Stimulated activated CD4-positive, alpha-beta T cell treated with anti-CD3 and anti-CD28 coated beads, TNF-alpha, amount 100 ng/mL, for 48 hours (primary cell): Measurements from ENCODE around the gene DNAJC4.

ENCODE experiments used
- DNase-seq, 3 donors: peaks; one replicate each; pipeline ENCODE4 v3.0.0-alpha.2; 2020; ENCODE audit warnings: low read depth in 3 of 3

Gene DNAJC4

DNA sequence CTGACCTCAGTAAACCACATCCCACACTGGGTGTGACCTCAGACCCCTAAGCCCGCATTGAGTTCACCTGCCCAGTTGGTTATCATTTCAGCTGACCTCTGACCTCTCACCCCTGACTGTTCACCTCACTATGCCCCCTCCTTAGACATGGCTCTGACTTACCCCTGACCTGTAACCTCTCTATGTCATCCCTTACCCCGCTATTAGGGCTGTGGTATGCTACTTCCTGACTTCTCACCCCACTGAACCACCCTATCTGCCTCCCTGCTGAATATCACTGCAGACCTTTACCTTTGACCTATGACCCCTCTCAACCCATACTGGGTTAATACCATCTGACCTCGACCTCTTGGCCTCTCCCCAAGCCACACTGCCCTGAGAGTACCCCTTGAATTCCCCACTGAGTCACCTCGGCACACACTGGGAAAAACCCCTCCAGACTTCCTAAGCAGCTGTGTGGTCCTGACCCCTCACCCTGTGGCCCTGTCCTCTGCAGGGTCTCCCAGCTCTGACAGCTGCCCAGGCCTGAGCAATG lies 29.3 kb downstream of the DNAJC4 start:
- no peak for DNase-seq

DNA sequence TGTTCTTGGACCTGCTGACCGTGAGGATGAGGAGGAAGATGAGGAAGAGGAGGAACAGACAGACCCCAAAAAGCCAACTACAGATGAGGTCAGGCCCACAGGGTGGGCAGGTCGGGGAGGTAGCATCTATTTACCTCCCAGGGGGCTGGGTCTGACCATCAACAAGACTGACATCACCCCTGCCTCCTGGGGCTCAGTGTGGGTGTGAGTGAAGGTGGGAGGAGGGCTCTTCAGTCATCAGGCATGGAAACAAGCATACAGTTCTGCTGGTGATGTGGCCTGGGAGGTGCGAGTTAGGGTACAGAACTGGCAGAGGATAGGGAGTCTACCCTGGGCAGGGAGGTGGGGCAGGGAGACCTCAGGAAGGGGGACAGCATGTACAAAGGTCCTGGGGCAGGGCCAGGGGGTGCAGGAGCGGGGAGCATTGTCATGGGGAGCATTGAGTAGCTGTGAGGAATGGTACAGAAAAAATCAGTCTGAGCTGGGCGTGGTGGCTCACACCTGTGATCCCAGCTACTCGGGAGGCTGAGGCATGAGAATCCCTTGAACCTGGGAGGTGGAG lies 29.9 kb downstream of the DNAJC4 start:
- no peak for DNase-seq

DNA sequence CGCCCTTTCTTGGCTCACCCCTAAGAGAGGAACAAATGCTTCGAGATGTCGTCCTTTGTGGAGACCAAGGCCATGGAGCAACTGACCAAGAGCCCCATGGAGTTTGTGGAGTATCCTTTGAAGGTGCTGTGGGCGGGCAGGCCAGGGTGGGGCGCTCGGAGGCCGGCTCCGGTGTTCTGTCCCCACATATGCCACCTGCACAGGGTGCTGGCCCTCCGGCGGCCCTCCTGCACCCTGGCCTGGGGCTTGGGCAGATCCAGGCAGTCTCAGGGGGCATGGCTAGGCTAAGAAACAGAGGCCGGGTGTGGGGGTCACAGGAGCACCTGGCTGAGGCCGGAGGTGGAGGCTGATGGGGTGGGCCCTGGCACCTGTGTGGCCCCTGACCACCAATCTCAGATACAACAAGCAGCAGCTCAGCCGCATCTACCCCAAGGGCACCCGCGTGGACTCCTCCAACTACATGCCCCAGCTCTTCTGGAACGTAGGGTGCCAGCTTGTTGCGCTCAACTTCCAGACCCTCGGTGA lies 31.3 kb downstream of the DNAJC4 start:
- DNase-seq: no peak

DNA sequence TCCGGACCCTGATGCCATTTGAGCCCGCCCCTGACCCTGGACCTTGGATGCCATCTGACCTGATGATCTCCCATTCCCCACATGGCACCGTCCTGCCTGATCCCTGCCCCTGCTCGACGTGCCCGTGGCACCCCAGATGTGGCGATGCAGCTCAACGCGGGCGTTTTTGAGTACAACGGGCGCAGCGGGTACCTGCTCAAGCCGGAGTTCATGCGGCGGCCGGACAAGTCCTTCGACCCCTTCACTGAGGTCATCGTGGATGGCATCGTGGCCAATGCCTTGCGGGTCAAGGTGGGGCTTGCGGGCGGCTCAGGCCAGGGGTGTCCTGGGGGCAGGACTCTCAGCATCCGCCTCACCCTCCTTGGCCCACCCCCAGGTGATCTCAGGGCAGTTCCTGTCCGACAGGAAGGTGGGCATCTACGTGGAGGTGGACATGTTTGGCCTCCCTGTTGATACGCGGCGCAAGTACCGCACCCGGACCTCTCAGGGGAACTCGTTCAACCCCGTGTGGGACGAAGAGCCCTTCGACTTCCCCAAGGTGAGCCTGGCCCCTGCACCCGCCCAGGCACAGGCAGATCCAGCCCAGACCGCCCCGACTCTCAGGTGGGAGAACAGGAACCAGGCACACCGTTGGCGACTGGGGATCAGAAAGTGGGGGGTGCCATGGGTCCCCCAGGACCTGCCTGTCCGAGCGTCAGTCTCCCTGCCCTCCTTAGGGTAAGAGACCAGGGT lies 32.1 kb downstream of the DNAJC4 start:
- no peak for DNase-seq

DNA sequence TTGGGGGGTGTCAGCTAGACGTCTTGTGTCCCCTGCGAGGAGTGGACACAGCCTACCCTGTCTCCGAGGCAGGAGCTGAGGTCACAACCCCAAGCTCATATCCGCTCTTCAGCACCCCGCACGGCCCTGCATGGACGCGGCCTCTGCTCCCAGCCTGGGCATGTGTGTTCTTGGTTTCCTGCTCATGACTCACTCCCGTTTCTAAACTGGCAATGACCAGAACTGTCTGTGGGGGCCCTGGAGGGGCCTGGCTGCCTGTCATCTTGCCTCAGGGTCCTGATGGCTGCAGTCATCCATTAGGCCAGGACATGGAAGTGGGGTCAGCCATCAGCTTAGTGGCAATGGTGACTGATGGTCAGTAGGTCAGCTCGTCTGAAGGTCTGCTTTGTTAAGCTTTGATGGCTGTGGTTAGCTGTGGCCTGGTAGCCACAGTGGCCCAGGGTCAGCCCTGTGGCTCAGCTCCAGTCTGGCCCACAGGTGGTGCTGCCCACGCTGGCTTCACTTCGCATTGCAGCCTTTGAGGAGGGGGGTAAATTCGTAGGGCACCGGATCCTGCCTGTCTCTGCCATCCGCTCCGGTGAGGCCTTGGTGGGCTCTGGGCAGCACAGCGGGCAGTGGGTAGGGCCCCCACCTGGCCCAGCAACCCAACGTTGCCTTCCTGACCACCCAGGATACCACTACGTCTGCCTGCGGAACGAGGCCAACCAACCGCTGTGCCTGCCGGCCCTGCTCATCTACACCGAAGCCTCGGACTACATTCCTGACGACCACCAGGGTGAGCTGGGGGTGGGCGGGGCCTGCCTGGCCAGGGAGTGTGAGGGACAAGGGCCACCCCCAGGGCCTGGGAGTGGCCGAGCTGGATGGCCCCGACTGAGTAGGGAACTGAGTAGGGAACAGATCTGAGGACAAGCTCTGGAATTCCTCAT lies 32.9 kb downstream of the DNAJC4 start:
- no peak for DNase-seq

DNA sequence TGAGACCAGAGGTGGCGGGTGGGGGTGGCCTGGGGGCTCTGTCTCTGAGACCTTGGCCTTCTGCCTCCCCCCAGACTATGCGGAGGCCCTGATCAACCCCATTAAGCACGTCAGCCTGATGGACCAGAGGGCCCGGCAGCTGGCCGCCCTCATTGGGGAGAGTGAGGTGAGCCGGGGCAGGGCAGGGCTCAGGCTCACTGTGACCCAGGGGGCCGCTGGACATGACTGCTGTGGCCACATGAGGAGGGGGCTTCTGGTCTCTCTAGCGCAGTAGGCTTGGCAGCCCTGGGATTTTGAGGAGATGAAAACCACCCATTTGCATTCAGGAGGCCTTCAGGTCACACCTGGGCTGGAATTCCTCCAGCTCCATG lies 33.6 kb downstream of the DNAJC4 start:
- no peak for DNase-seq

DNA sequence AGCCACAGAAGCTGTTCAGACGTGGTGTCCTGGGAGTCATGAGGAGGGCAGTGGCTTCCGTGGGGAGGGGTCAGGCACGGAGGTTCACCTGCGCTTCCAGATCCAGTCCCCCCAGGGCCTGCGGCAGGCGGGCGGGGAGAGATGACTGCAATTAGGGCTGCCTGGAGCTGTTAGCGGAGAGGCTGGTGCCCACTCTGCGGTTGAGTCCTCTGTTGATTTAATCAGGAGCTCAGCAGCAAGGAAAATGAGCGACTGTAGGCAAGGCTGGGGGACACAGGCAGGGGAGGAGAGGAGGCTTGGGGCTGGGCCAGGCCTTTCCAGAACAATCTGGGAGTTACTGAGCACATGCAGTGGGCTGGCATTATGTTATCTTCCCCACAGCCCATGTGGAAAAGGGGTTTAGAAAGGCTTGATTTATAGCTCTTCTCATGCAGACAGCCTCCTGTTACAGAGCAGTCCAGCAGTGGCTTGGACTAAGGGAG lies 34.1 kb downstream of the DNAJC4 start:
- no peak for DNase-seq

DNA sequence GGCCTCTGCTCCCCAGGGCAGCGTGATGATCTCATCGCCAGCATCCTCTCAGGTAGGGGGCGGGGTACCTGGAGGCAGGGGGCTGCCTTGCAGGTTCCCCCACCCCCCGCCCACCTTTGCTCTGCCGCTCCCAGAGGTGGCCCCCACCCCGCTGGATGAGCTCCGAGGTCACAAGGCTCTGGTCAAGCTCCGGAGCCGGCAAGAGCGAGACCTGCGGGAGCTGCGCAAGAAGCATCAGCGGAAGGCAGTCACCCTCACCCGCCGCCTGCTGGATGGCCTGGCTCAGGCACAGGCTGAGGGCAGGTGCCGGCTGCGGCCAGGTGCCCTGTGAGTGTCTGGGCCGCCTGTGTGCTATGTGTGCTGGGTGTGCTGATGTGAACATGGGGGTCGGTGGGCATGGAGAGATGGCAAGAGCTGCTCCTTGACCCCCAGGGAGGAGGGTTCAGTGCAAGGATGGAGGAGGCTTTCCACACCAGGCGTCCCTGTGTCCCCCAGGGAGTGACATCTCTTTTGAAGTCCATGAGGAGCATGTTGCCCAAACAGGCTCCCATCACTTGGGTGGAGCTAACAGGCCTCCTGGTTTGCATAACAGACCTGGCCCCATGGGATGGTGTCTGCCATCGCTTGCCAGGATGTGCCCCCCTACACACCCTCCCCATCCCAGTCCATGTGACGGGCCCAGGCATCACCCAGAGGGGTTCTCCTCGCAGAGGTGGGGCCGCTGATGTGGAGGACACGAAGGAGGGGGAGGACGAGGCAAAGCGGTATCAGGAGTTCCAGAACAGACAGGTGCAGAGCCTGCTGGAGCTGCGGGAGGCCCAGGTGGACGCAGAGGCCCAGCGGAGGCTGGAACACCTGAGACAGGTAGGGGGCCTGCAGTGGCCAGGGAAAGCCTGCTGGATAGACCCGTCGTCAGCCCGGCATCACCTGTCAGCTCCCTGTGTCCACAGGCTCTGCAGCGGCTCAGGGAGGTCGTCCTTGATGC lies 35.1 kb downstream of the DNAJC4 start:
- DNase-seq: no peak

DNA sequence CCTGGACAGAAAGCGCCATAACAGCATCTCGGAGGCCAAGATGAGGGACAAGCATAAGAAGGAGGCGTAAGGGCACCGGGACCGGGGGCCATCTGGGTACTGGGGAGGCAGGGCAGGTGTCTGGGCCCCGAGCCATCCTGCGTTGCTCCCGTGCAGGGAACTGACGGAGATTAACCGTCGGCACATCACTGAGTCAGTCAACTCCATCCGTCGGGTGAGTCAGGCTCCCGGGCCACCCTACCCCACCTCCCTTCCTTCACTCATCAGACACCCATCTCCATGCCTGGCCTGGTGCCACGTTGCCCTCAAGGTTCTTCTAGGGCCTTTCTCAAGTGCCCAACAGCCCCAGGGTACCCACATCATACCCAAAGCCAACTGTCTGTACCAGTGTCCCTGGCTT lies 36.0 kb downstream of the DNAJC4 start:
- no peak for DNase-seq

DNA sequence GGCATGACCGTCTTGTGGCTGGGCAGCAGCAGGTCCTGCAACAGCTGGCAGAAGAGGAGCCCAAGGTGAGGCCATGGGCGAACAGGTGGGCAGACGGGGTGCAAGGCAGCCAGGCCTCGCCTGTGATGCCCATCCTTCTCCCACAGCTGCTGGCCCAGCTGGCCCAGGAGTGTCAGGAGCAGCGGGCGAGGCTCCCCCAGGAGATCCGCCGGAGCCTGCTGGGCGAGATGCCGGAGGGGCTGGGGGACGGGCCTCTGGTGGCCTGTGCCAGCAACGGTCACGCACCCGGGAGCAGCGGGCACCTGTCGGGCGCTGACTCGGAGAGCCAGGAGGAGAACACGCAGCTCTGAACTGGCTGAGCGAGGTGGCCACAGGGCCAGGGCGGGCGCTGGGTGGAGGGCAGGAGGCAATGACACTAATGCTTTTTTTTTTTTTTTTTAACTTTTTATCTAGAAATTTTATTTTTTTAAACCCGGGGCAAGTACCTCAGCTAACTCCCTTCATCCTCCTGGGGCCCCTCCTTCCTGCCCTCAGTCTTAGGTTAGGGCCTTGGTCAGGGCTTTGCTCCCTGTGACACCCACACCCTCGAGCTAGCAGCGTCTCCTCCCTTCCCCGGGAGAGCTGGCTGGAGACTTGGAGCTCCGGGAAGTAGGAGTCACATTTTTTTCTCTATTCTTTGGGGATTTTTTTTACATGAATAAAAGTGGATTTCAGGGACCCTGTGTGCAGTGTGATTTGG lies 37.0 kb downstream of the DNAJC4 start:
- no peak for DNase-seq

DNA sequence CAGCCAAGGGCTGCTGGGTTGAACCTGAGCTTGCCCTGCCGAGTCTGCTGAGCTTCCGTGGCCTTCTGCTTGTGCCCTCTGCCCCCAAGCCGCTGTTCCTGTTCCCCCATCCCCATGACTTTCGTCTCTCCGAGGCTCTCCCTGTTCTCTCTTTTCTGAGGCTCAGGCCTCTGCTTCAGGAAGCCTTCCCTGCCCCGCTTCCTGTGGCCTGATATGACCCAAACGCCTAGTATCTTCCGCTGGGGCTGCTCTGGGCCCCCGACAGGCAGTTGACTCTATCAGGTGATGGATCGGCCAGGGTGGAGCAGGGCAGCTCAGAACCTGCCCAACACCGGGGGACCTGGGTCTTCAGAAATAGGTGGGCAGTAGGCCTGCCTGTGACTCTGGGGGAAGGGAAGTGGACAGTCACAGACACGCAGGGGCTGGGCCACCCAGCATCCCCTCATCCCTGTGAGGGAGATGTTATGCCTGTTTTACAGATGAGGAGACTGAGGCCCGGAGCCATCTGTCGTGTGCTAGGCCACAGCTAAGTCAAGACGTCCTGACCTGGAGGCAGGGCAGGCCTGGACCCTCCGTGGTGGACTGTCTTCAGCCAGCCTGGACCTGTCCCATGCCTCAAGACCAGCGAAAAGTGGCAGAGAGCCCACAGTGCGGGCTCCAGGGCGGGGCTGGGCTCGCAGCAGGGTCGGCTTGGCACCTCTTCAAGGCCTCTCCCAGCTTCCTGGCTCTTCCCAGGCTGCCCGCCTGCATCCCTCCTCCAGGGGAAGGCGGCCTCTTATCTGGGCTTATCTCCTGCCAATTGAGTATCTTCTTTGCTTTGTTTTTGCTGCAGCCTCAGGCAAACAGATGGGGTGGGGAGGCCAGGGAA lies 37.9 kb downstream of the DNAJC4 start:
- no peak for DNase-seq

DNA sequence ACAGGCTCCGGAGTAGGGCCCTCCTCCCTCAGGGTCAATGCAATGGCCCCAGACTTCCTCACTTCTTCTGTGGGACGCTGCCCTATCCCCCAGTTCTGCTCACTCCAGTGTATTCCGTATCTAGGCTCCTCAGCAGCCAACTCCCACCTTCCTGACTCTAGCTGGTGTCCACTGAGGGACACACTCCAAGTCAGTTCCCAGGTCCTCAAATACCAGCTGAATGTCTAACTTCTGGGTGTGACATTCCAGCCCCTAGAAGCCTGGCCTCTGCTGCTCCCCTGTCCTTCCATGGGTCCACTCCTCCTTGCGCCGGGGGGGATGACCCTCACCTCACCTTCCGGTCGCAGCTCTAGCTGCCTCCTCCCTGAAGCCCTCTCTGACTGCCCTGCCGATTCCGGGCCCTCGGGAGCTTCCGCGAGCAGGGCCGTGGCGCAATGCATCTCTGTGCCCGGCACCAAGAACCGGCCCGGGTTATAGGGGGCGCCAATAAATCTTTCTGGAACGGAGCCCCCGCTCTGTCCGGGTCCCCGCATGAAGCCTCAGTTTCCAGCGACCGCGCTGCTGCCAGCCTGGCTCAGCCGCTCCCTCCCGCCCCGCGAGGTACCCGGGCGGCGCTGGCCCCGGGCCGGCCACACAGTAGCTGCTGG lies 38.7 kb downstream of the DNAJC4 start:
- no peak for DNase-seq

DNA sequence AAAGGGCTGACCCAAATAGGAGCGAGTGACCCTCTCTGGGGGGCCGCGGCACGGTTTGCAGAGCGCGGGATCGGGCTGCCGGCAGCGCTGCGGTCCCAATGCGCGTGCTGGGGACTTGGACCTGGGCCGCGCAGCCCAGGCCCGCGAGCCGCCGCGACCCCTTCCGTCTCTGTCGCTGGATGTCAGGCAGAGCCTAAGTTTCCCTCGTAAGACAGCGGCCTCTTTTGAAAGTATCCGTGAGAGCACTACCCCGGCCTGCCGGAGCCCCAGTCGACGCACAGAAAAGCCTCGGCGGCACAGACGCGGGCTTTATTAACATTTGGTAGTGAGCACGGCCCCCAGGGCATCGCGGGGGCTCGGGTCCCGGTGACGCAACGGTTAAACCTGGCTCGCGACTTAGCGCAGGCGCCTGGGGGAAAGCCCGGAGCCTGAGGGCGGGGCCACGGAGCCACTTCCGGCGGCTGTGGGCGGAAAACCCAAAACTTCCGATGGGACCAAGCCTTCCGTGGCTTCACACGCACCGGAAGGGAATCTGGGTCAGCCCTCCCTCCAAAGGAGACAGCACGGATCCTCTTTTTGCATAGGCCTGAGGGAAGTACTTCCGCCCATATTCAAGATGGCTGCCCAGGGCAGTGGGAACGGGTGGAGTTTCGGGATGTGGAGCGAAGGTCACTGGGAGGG lies 39.3 kb downstream of the DNAJC4 start:
- peak; percentile 94 to 96 (median 95) for DNase-seq

DNA sequence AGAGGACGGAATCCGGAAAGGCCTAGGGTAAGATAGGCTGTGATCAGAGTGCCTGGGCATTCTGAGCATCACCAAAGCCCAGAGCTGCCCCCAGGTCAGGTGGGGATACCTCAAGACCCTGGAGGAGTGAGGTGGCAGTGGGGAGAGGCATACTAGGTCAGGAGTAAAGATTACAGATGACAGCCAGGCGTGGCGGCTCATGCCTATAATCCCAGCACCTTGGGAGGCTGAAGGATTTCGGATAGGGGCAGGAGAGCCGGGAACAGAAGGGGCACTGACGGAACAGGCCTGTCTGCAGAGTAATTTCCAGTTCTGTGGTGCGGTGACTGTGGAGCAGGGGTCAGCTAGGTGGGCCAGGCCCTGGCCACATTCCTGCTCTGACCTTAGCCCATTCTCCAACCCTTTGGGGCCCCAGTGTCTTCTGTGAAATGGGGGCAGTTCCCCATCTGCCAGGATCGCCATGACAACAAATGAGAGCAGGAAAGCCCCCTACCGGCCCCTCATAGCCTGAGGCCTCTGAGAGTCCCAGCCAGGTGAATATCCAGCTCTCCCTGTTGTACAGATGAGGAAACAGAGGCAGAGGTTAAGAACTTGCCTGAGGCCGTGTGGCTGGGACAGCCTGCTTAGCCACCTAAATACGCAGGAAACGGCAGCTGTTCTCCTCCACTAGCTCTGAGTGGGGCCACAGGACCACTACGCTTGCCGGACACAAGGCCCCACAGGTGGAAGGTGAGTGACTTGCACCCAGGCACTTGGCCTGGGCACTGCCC lies 44.9 kb downstream of the DNAJC4 start:
- DNase-seq: no peak

DNA sequence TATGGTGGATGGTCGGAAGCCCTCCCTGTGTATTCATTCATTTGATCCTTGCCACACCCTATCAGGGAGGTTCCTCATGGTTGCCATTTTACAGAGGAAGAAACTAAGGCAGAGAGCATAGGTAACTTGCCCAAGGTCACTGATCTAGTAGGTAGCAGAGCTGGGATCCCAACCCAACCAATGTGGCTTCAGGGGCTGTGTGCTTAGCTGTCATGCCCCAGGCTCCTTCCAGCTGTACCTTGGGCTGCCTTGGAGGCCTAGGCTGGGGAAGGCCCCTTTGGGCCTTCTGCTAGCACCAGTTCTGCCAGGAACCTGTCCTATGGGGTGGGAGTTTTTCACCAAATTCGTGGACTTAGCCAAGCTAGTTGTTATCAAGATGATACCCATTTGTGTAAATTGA lies 45.5 kb downstream of the DNAJC4 start:
- DNase-seq: no peak

DNA sequence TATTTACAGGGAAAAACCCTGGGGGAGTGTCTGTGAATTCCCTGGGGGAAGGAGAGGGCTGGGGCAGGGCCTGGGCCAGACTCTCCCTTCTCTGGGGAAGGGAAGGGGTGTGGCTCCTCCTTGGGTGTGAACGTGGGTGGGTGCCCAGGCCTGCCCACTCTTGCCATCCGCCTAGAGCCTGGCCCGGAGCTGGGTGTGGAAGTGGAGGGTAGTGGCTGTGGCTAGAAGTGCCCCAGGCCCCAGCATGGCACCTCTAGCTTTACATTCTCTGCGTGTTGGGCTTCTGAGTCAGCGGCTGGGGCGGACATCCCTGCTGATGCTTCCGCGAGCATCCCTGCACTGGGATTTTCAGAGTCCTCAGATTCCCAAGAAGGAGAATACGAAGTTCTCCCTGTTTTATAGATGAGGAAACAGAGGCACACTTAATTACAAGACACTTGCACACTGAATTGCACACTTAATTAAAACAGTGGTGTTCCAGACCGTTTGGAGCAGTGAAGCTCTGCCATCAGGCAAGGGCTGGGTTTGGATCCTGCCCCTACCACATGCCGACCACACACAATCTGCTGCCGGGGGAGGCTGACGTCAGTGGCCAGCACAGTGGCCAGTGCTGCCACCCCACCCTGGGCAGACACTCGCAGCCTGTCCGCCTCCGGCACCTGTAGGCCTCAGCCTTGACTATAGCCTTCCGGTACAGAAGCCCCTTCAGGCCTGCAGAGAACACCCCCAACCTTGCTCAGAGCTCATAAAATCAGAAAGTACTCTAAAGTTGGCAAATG lies 46.5 kb downstream of the DNAJC4 start:
- DNase-seq: no peak
